ENCODE results near the gene AHNAK.

Gene AHNAK

DNA sequence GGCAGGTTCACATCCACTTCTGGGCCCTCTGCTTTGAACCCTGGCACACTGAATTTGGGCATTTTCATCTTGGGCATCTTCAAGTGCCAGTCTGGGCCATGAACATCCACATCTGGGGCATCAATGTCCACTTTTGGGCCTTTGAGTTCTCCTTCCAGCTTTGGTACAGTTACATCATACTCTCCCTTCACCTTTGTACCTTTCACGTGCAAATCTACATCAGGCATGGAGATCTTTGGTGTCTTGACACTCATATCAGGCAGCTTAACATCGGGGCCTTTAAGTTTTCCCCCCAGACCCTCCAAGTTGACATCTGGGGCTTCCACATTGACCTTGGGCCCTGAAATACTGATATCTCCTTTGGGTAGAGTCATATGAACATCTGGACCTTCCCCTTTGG is 14.5 kb downstream of the AHNAK start:
- no peak for DNase-seq

GRCh38 chr11:62516736-62517371 is 29.8 kb downstream of the AHNAK start:
- DNase-seq = no peak

- DNase-seq = no peak
These were observed 32.5 kb downstream of the AHNAK start for GRCh38 chr11:62514151-62514550.

DNA sequence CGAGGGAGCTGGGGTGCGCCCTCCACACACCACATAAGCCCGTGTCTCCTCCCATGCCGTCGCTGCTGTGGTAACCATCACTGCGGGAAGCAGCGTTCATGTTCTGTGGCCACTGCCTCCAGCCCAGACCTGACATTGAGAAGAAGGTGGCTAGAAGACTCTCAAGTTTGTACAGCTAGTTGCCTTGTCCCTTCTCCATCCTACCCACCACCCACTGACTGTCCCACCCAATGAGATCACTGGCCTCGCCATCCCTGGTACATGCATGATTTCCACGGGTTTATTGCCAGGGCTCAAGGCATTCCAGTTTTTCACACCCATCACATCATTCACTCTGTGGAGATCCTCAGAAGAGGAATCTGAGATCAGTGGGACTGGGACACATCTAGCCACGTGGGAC is 33.0 kb downstream of the AHNAK start:
- DNase-seq = no peak

DNA sequence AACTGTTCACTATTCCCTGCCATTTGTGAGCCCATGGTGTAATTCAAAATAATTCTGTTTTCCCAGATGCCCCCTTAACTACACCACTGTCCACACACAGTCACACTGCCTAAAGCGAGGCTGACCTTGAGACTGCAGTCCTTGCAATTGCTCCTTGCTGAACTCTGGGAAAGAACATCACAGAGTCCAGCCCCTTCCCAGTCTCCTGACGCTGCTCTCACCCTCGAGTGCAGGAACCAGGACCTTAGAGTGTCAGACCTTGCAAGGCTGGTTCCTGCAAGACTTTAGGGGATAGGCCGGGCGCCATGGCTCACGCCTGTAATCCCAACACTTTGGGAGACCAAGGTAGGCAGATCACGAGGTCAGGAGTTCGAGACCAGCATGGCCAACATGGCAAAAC is 33.6 kb downstream of the AHNAK start:
- no peak for DNase-seq

DNA sequence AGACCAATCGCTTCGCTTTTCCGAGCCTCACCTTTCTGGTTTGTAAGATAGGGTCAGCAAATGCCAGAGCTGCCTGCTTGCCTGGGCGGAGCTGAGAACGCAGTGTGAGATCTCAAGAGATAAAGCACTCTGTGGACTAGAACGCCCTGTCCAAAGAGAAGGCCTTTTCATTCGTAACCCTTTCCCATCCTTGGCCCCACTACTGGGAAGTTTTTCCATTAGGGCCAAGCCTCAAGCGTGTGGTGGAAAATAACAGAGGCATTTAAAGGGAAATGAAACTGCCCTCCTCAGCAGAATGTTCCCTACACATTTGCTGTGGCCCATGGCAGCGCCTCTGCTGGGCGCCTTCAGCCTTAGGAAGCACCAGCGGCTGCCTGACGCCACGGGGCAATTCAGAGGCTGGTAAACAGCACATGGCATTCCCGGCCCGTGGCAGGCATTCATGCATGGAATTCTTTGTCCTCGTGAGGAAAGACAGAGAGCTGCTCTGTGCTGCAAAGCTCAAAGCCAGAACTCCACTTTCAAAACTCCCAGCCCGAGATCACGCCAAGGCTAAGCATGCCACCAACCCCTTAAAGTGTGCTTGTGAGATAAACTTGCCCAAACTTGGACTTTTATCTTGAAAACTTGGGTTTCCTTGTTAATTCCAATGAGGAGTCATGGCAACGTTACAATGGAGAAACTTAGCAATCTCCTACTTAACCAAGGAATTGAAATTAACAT is 38.1 kb downstream of the AHNAK start:
- DNase-seq = no peak

GRCh38 chr11:62507125-62507422 is 39.5 kb downstream of the AHNAK start:
- no peak for DNase-seq

- no peak for DNase-seq
These were observed 40.0 kb downstream of the AHNAK start for GRCh38 chr11:62506413-62507124.

- DNase-seq = no peak
These were observed 41.0 kb downstream of the AHNAK start for GRCh38 chr11:62505440-62506091.

- DNase-seq = no peak
These were observed 41.6 kb downstream of the AHNAK start for GRCh38 chr11:62505059-62505439.

- no peak for DNase-seq
These were observed 42.2 kb downstream of the AHNAK start for GRCh38 chr11:62504158-62504973.

- DNase-seq = no peak
These were observed 44.4 kb downstream of the AHNAK start for GRCh38 chr11:62502030-62502730.

GRCh38 chr11:62501432-62501891 is 45.1 kb downstream of the AHNAK start:
- DNase-seq = no peak

- no peak for DNase-seq
These were observed 46.0 kb downstream of the AHNAK start for GRCh38 chr11:62500650-62501030.

DNA sequence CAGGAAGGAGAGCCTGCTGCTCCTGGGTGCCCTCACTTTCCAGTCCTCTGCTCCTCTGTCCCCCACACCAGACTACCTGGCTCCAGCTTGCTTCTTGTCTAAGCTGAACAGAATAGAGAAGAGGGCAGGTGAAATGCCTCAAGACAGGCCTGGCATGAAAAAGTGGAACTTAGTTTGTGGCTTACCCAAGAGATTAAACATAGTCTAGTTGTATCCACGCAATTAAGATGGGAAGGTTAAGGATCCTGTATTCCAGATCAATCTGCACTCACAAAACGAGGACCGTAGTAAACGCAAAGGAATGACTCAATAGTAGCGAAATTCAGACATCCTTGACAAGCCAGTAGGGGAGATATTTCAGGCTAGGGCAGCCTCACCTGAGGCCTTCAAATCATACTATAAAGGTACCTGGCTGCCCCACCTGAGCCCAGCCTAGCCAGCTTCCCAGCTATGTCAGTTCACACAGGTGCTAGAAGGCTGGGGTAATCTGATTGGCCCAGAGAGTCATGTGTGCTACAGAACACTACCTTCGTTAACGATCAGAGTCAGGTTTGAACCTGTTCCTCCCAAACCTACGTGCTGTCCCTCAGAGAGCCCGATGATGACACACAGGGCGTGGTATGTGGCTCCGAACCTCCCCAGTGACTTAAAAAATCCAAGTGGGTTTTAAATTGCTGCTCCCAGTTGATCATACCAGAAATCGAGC is 46.5 kb downstream of the AHNAK start:
- peak in 1 of 2 experiments; percentile 6 for DNase-seq

DNA sequence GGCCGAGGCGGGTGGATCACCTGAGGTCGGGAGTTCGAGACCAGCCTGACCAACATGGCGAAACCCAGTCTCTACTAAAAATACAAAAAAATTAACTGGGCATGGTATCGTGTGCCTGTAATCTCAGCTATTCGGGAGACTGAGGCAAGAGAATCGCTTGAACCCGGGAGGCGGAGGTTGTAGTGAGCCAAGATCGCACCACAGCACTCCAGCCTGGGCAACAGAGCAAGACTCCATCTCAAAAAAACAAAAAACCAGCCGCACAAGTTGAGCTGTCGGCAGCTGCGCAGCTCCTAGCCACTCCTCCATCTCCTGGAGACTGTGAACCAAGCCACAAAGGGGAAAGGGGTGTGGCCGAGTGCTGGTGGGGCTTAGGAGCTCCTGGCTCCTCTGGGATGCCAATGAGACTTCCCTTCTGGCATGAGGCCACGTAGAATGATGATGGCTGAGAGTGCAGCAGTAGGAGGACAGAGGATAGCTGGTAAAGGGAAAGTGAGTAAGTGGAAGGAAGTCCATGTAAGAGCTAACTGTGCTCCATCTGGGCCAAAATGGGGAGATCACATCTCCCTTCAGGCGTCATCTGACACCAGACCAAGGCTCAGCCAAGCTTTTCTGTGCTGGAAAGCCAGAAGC is 47.2 kb downstream of the AHNAK start:
- DNase-seq = peak in 1 of 2 experiments; percentile 5

DNA sequence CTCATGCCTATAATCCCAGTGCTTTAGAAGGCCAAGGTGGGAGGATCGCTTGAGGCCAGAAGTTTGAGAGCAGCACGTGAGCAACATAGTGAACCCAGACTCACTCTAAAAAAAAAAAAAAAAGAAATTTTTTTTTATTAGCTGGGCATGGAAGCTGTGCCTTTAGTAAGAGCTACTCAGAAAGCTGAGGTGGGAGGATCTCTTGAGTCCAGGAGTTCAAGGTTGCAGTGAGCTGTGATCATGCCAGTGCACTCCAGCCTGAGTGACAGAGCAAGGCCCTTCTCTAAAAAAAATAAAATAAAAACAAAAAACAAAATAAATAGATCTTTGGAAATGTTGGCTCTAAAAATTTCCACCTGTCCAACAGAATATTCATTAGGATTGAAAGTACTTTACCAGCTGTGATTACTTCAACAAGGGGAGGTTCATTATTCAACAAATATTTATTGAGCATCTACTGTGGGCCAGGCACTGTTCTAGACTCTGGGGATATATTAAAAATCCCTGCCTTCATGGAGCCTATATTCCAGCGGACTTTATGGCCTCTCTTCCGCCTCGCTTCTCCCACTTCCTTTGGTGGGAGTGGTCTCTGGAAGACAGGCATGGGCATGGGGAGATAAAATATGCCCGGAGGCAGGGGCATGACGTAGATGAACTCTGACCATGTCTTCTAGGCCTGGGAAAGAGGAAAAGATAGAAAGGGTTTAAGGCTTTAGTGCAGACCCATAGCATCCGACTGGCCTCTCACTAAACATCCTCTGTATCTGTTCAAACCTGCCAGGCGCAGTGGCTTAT is 47.9 kb downstream of the AHNAK start:
- no peak for DNase-seq

- DNase-seq = no peak
These were observed 48.6 kb downstream of the AHNAK start for GRCh38 chr11:62498031-62498430.

GRCh38 chr11:62497132-62497801 is 49.3 kb downstream of the AHNAK start:
- peak; percentile 76 to 79 for DNase-seq

GRCh38 chr11:62496676-62497075 is 49.9 kb downstream of the AHNAK start:
- no peak for DNase-seq
